Hematopoietic multipotent progenitor cell treated with erythropoietin and hydrocortisone succinate and interleukin-3 and kit ligand, for 4 days (in vitro differentiated cells): Measurements from ENCODE around the gene COL4A2.
A peak's percentile ranks its signal among the peaks of the same experiment; 100 is the strongest.

Source experiments
- DNase-seq: peaks from one replicate; pipeline ENCODE4 v3.0.0-alpha.2; 2015

The COL4A2 gene

DNA sequence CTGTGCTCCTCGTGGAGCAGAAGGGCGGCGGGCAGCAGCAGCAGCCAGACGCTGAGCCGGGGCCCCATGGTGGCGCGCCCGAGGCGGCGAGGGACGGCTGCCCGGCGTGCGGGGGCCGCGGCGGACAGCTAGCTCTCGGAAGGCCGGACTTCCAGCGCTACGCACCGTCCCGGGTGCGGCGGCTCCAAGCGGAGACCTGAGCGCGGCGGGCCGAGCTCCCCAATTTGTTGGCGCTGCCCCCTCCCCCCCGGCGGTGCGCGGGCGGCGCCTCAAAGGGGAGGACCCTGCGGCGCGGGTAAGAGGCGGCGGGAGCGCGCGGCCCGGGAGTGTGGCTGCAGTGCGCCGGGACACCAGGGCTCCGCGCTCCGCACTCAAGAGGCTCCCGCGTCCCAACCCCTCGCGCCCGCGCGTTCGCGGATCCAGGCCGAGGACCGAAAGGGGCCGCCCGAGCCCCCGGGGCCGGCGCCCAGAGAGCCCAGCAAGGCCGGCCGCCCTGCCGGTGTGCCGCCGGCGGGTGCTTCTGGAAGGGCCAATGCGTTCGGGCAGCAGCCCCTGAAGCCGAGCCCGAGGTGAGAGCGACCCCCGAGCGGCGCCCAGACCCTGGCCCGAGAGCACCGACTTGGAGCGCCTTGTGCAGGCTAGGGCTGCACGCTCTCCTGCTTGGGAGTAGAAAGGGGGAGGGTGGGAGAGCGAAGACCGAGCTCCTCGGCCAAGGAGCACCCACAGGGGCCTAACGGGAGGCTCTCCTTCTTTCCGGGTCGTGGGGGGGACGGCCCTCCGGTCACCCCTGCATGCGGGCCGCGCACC is at the start of gene COL4A2, which contains the start of gene COL4A1:
TSS of gene COL4A2 (plus strand) at position 325 of the 807 bp plus-strand sequence. CDS start 620 bp downstream, outside the sequence.
TSS of gene COL4A1 (minus strand) at position 198 of the 807 bp plus-strand sequence. CDS start at position 68, 130 bp downstream.
- peak; percentile 9 for DNase-seq

DNA sequence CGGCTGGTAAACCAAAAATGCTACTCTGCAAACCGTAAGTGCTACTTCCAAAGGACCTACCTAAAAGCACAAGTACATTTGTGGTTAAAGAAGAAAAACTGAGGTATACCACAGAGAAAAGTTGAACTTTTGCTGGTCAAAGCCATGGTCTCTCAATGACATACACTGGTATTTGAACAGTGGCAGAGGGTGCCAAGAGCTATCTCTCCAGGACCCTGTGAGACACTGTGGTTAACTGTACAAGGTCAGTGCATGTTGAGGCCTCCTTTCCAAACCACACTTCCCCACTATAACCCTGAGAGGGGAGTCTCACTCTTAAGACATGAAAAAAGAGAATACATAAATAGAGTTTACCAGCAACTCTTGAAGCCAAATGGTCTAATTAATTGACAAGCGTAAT is 49.7 kb upstream of the COL4A2 start:
- DNase-seq = no peak

- DNase-seq = no peak
These were observed 48.0 kb upstream of the COL4A2 start for GRCh38 chr13:110258876-110259631.

DNA sequence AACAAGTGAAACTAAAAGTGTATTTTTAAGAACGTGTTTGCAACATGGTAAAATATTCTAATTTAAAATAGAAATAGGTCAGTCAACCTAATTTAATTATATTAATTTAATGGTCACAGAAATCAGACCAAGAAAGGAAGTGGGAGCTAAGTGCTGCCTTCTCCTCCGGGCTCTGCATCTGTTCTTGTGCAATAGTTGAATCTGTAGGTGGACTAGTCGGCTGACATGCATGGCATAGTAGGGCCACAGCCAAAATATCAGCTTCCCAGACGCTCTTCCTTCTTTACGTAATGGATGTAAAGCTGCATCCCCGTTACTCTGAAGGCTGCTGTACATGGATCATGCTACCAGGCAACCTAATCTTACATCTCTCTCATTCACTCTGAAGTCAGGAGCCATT is 47.4 kb upstream of the COL4A2 start:
- DNase-seq = no peak

- DNase-seq = no peak
These were observed 45.7 kb upstream of the COL4A2 start for GRCh38 chr13:110261166-110262081.

DNA sequence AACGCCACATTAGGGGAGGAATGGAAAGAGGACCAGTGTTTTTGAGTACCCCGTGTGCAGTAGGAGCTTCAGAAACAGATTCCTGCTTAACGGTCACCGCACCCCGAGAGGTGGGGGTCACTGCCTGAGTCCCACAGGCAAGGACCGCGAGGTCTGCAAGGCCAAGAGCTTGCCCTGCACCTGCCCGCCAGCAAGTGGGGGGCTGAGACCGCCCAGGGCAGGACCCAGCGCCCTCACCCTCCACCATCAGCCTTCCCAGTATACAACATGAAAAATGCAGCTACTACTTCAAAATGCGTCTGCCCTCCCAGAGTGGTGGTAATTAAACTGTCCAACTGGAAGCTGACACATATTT is 45.0 kb upstream of the COL4A2 start:
- no peak for DNase-seq

GRCh38 chr13:110262508-110263291 is 44.4 kb upstream of the COL4A2 start:
- no peak for DNase-seq

- DNase-seq = no peak
These were observed 43.7 kb upstream of the COL4A2 start for GRCh38 chr13:110263404-110263803.

GRCh38 chr13:110263888-110264287 is 43.2 kb upstream of the COL4A2 start:
- no peak for DNase-seq

DNA sequence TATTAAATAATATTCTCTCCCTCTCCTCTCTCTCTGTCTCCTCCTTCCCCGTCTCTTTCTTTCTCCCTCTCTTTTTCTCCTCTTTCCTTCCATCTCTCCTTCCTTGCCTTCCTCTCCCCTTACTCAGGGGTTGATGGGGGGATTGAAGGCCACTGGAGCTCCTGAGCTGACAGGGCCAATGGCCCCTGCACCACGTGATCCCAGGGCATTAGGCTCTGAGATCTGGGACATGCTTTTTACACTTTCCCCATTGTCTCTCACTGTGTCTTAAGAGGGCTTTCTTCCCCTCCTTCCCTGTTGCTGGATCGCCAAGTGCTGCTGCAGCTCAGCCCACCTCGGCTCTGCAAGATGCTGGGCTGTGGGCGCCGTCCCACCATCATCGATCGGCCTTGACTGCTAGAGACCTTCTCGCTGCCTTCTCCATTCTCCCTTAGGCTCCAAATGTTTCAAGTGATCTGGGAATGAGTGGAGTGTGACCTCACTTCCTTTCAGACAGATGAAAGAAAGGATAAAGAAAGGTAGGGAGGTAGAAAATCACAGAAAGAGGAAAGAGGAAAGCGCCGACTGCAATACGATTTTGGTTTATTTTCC is 42.3 kb upstream of the COL4A2 start:
- no peak for DNase-seq

- no peak for DNase-seq
These were observed 41.8 kb upstream of the COL4A2 start for GRCh38 chr13:110265341-110265681.

GRCh38 chr13:110265682-110266430 is 41.2 kb upstream of the COL4A2 start:
- no peak for DNase-seq

DNA sequence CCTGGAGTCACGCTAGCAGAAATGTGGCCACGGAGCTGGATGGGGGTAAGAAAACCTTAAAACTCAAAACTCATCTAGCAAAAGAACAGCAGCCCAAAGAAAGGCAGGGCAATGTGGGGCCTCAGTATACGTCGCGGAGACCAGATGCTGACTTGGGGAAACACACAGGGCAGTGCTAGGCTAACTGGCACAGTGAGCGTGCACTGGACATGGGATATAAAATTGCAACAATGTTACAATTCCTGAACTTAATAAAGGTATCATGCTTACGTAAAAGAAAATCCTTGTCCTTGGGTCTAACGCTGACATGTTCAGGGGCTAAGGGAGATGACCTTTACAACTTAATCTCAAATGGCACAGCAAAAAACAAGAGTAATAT is 40.7 kb upstream of the COL4A2 start:
- DNase-seq = no peak

DNA sequence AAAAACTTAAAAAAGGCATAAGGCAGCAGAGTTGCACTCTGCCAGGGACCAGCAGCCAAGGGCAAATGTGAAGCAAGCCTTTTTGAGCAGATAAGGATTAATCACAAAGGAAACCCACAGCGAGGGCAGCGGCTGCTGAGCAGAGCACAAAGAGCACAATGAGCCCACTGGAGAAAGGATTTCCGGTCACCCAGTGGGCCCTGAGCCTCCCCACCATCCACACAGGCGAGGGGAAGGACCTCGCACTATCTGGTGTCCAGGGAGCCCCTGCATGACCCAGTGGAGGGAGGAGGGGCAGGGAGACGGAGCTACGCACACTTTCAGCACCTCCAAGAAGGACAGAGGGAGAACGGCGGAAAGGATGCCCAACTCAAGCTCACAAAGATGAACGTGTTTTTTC is 40.1 kb upstream of the COL4A2 start:
- DNase-seq = peak; percentile 9

DNA sequence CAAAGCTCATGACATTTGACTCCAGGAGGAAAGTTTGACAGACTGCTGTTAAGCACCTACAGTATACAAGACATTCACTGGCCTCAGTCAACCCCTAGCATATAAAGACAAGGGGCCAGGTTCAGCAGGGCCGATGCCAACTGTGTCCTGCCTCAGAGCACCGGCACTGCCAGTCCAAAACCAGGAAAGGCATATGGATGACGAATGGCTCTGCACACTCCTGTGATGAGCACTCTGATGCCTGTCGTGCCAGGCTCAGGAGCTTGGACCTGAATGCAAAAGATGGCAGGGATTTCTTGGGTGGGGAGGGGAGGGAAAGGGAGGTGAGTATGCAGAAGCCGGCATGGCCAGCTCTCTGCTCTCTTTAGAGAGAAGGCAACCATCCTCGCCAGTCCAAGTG is 39.0 kb upstream of the COL4A2 start:
- DNase-seq = no peak

- no peak for DNase-seq
These were observed 38.4 kb upstream of the COL4A2 start for GRCh38 chr13:110268576-110269185.

GRCh38 chr13:110269509-110270185 is 37.4 kb upstream of the COL4A2 start:
- no peak for DNase-seq

- no peak for DNase-seq
These were observed 36.6 kb upstream of the COL4A2 start for GRCh38 chr13:110270507-110270906.

DNA sequence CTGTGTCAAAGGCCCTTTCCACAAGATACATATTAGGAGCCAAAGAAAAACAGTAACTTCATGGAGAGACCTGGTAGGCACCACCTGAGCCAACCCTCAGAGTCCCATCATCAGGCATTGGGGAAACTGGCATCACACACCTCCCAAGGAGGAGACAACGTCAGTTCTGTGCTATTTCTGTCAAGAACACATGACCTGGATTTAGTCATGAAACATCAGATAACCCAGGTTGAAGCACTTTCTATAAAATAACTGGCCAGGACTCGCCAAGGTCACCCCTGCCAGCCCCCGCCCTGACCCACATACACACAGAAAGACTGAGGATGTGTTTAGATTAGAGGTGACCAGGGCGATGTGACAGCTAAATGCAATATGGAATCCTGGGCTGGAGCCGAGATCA is 35.8 kb upstream of the COL4A2 start:
- no peak for DNase-seq

DNA sequence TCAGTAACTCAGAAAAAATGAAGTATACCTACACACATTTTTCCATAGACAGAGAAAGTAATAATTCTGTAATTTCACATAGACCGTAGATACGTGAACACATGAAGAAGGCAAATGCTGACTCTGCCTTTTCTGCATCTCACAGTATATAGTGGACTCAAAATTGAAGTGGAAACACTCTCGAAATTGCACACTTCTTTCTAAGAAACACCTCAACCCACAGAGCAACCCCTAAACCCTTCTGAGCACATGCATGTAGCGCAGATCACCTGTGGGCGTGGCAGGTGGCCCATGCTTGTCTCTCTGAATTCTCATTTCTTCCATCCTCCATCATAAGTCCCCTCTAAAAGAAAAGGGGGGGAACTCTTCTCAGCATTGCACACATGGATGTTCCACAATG is 34.9 kb upstream of the COL4A2 start:
- DNase-seq = no peak
